Right atrium auricular region (tissue), 2 donors: ENCODE results near the gene THTPA. TPM values are rescaled to one million over a fixed set of nuclear protein-coding genes. Genes with fewer than 3 reads are reported as not detected.

Experiments
- DNase-seq: peaks from one replicate; pipeline ENCODE4 v3.0.0-alpha.2; 2019; ENCODE audit warnings: low spot score
- H3K27ac ChIP-seq, 2 donors: fragments of 200-600 bp; sonication (generic); 1 replicate in 1 of 2; 2 replicates in 1 of 2; pipeline ENCODE4 v1.5.1; 2016 to 2019
- H3K27me3 ChIP-seq, 2 donors: fragments of 200-600 bp; sonication (generic); one replicate each; pipeline versions ENCODE4 v1.5.1 to v1.6.0; 2017 to 2019
- H3K36me3 ChIP-seq: fragments of 200-600 bp; sonication (generic); one replicate; pipeline ENCODE4 v1.5.1; 2016
- H3K4me1 ChIP-seq, 2 donors: fragments of 200-600 bp; sonication (generic); one replicate each; pipeline versions ENCODE4 v1.5.1 to v1.6.0; 2017 to 2019
- H3K4me3 ChIP-seq, 2 donors: fragments of 200-600 bp; sonication (generic); 1 replicate in 1 of 2; 2 replicates in 1 of 2; pipeline ENCODE4 v1.5.1; 2017 to 2019; ENCODE audit warnings: mild to moderate bottlenecking in 1 of 2, moderate library complexity in 1 of 2
- H3K9me3 ChIP-seq, 2 donors: fragments of 200-600 bp; sonication (generic); one replicate each; pipeline ENCODE4 v1.5.1; 2019
- CTCF ChIP-seq, 2 donors: fragments of 200-600 bp; sonication (generic); IDR thresholded peaks; one replicate each; pipeline ENCODE4 v1.5.1; 2019; ENCODE audit warnings: antibody characterized with exemption in 2 of 2
- total RNA-seq, 2 donors: library from RNA; depleted of rRNA; stranded (reverse); fragments of >200 nt; gene quantifications; one replicate each; pipeline ENCODE4 v1.1.0, GENCODE V29; 2016

The THTPA gene
- total RNA-seq, 2 donors from 2014 or later, result 22.6 to 27.3 TPM

- Histone ChIP-seq H3K4me3 (no peak overlapping the region), H3K27ac (no peak overlapping the region), H3K27me3 (no peaks in the 10 kb centered on the region), H3K9me3 (no peaks in the 10 kb centered on the region), H3K4me1 (peaks cover 0 to 14% of the 10 kb centered on the region in 2 donors), H3K36me3 (no peaks in the 10 kb centered on the region)
- no peak for DNase-seq
- no peak for TF ChIP-seq CTCF (IDR thresholded peaks at IDR 0.05)
These were observed 13.5 kb downstream of the THTPA start for GRCh38 chr14:23569443-23570151.

- no peaks in the 10 kb centered on the region for H3K36me3 ChIP-seq
- no peak overlapping the region for H3K27ac ChIP-seq
- H3K4me1 ChIP-seq, result peaks cover 0 to 14% of the 10 kb centered on the region in 2 donors
- H3K4me3 ChIP-seq, result no peak overlapping the region
- no peak for DNase-seq
- H3K9me3 ChIP-seq, result no peaks in the 10 kb centered on the region
- no peak for TF ChIP-seq CTCF (IDR thresholded peaks at IDR 0.05)
- H3K27me3 ChIP-seq, result peaks cover 0 to 10% of the 10 kb centered on the region in 2 donors
These were observed 14.9 kb downstream of the THTPA start for GRCh38 chr14:23570806-23571483.

DNA sequence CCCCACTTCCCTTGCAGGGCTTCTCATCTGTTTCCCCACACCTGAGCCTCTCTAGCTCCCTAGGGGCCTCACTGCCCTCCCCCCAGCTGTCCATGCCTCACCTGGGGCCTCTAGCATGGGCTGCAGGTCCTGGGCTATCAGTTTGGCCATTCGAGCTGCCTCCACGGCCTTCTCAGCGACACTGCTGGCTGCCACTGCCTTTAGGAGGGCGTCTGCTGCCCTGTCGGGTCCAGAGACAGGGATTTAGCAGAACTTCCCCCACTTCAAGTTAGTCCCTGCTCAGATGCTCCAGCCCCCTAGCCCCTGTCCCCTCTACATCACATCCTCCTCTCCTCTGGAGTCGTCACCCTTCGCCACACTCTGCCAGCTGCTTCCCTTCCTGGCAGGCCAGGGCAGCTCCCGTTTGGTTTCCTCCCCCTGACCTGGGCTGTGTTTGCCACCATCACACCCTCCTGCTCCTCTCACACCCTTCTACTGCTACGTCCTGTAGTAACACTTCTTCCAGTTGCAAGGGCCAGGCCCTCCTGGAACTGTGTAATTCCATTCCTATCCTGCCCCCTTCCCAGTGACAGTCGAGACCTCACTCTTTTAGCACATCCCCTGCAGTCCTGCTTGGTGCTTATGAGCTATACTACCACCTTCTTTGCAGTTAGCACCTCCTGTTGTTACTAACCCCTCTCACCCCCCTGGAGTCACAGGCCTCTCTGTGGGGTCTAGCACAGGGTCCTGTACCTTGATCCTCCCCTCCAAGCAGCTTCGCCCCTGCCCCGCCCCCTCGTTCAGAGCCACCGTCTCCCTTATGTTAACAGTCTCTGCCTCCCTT is 15.8 kb downstream of the THTPA start:
- peaks cover 7 to 18% of the 10 kb centered on the region in 2 donors for H3K27me3 ChIP-seq

GRCh38 chr14:23572524-23572828 is 16.4 kb downstream of the THTPA start:
- H3K4me3 ChIP-seq, result no peak overlapping the region
- no peak overlapping the region for H3K27ac ChIP-seq
- TF ChIP-seq CTCF (IDR thresholded peaks at IDR 0.05), result no peak
- H3K9me3 ChIP-seq, result no peaks in the 10 kb centered on the region
- H3K27me3 ChIP-seq, result peaks cover 12 to 23% of the 10 kb centered on the region in 2 donors
- DNase-seq, result no peak
- H3K4me1 ChIP-seq, result peaks cover 0 to 22% of the 10 kb centered on the region in 2 donors
- H3K36me3 ChIP-seq, result no peaks in the 10 kb centered on the region

More for the DNA sequence above, 15.8 kb downstream of the THTPA start:
- Histone ChIP-seq H3K9me3 (no peaks in the 10 kb centered on the region), H3K36me3 (no peaks in the 10 kb centered on the region), H3K4me3 (no peak overlapping the region), H3K27ac (no peak overlapping the region), H3K4me1 (peaks cover 0 to 18% of the 10 kb centered on the region in 2 donors)
- no peak for TF ChIP-seq CTCF (IDR thresholded peaks at IDR 0.05)
- no peak for DNase-seq

- H3K4me3 ChIP-seq, result no peak overlapping the region
- H3K27ac ChIP-seq, result no peak overlapping the region
- no peak for DNase-seq
- H3K9me3 ChIP-seq, result no peaks in the 10 kb centered on the region
- no peak for TF ChIP-seq CTCF (IDR thresholded peaks at IDR 0.05)
- no peaks in the 10 kb centered on the region for H3K36me3 ChIP-seq
- H3K27me3 ChIP-seq, result peaks cover 15 to 27% of the 10 kb centered on the region in 2 donors
- peaks cover 0 to 22% of the 10 kb centered on the region in 2 donors for H3K4me1 ChIP-seq
These were observed 16.8 kb downstream of the THTPA start for GRCh38 chr14:23572836-23573235.
